Adrenal gland (tissue), 5 donors: ENCODE results near the gene NFKBIE.

ENCODE experiments used
- POLR2A ChIP-seq, 2 donors: fragments of 450-650 bp; IDR thresholded peaks; one replicate each; pipeline ENCODE4 v1.6.1; 2017; ENCODE audit warnings: antibody characterized with exemption in 2 of 2, mild to moderate bottlenecking in 2 of 2, moderate library complexity in 1 of 2
- TF ChIP-seq, protein P1 (sequence below), 6 experiments: fragments of 450-650 bp in 4 of 6; fragments of 200-600 bp in 2 of 6; sonication (generic) in 1 of 6; IDR thresholded peaks; 1 replicate in 5 of 6; 2 replicates in 1 of 6; pipeline versions ENCODE4 v1.5.1 to v1.8.0; 2016 to 2021; ENCODE audit warnings: antibody characterized with exemption in 6 of 6, mild to moderate bottlenecking in 2 of 6, moderate library complexity in 1 of 6
- donor health status: DM: no; HTN: no; CAD: no.

DNA sequence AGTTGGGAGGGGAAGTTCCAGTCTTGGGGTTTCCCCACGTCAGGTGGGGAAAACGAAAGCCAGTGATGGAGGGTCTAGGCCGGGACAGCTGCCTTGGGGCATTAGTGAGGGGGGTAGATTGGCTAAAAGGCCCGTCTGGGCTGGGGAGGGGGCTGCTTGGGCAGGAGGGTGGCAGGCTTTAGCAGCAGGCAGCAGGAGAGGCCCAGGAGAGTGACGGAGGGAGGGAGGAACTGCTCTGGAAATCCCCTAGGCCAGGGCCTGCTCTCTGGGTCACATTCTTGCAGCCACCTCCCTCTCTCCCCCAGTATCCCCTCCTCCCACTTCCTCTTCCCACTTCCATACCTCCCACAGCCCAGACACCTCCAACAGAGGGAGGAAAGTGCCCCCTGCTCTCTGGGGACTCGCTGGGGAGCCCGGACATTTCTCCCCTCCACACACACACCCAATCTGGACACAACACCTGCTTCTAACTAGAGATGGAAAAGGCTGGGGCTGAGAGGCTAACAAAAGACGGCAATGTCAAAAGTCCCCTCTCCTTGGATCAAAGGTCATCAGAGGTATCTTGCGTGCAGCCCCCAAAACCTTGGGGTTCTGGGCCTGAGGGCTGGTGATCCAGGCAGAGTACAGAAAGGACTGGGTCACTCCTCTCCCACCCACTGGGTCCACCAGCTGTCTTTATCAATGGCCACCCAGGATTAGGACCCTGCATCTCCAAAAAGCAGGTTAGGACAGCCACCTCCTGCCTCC lies 1.8 kb downstream of the NFKBIE start:
- TF ChIP-seq, protein P1, sequence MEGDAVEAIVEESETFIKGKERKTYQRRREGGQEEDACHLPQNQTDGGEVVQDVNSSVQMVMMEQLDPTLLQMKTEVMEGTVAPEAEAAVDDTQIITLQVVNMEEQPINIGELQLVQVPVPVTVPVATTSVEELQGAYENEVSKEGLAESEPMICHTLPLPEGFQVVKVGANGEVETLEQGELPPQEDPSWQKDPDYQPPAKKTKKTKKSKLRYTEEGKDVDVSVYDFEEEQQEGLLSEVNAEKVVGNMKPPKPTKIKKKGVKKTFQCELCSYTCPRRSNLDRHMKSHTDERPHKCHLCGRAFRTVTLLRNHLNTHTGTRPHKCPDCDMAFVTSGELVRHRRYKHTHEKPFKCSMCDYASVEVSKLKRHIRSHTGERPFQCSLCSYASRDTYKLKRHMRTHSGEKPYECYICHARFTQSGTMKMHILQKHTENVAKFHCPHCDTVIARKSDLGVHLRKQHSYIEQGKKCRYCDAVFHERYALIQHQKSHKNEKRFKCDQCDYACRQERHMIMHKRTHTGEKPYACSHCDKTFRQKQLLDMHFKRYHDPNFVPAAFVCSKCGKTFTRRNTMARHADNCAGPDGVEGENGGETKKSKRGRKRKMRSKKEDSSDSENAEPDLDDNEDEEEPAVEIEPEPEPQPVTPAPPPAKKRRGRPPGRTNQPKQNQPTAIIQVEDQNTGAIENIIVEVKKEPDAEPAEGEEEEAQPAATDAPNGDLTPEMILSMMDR (IDR thresholded peaks at IDR 0.05): no peak
- no peak for TF ChIP-seq POLR2A (IDR thresholded peaks at IDR 0.05)
